GM21717 (cell line): Measurements from ENCODE around the gene CCNY.
"Not testable (repeated sequence)": the region's sequence is repeated elsewhere in the genome, so short reads cannot be mapped to it uniquely, and the experiment has no call there.

Source experiments
- ATAC-seq: cut with Tn5 transposase; IDR thresholded peaks from one replicate; pipeline ENCODE4 v1.9.1; 2021; ENCODE audit warnings: mild to moderate bottlenecking, moderate library complexity; ENCODE audit not compliant: unreplicated experiment

Gene CCNY

GRCh38 chr10:35336084-35336831 lies at the start of gene CCNY:
CCNY (plus strand) TSS chr10:35336509; CDS start chr10:35337054, 545 bp downstream.
- ATAC-seq = peak; percentile 63

- no peak for ATAC-seq
Measured at GRCh38 chr10:35289198-35289597, 47.1 kb upstream of the CCNY start.

- ATAC-seq = no peak
Measured at GRCh38 chr10:35294506-35294905, 41.8 kb upstream of the CCNY start.

- no peak for ATAC-seq
Measured at GRCh38 chr10:35299016-35299415, 37.3 kb upstream of the CCNY start.

- peak; percentile 99 for ATAC-seq
Measured at GRCh38 chr10:35300063-35300699, 36.1 kb upstream of the CCNY start.

- no peak for ATAC-seq
Measured at GRCh38 chr10:35304649-35305048, 31.7 kb upstream of the CCNY start.

GRCh38 chr10:35306852-35307251 lies 29.5 kb upstream of the CCNY start:
- ATAC-seq = no peak

GRCh38 chr10:35307297-35307696 lies 29.0 kb upstream of the CCNY start:
- ATAC-seq = no peak

- no peak for ATAC-seq
Measured at GRCh38 chr10:35308809-35309208, 27.5 kb upstream of the CCNY start.

GRCh38 chr10:35314142-35314541 lies 22.2 kb upstream of the CCNY start:
- not testable (repeated sequence) for ATAC-seq

GRCh38 chr10:35315235-35315634 lies 21.1 kb upstream of the CCNY start:
- ATAC-seq = not testable (repeated sequence)

- ATAC-seq = peak; percentile 59
Measured at GRCh38 chr10:35316218-35316967, 19.9 kb upstream of the CCNY start.

- ATAC-seq = no peak
Measured at GRCh38 chr10:35318551-35318950, 17.8 kb upstream of the CCNY start.

- no peak for ATAC-seq
Measured at GRCh38 chr10:35320341-35320740, 16.0 kb upstream of the CCNY start.

- no peak for ATAC-seq
Measured at GRCh38 chr10:35322636-35323035, 13.7 kb upstream of the CCNY start.

GRCh38 chr10:35324196-35324595 lies 12.1 kb upstream of the CCNY start:
- no peak for ATAC-seq

GRCh38 chr10:35326466-35327235 lies 9.7 kb upstream of the CCNY start:
- no peak for ATAC-seq

- no peak for ATAC-seq
Measured at GRCh38 chr10:35327790-35328403, 8.4 kb upstream of the CCNY start.

GRCh38 chr10:35328404-35329037 lies 7.8 kb upstream of the CCNY start:
- peak; percentile 52 for ATAC-seq

- ATAC-seq = no peak
Measured at GRCh38 chr10:35329520-35329919, 6.8 kb upstream of the CCNY start.
